ENCODE measurements around the gene HOATZ. TPM values are rescaled to one million over a fixed set of nuclear protein-coding genes. Genes with fewer than 3 reads are reported as not detected.

HOATZ gene
- total and polyA plus RNA-seq, 2 of the 13 experiments (the other 11 are each of a cell fraction or from before 2014, with no cell fraction given) = not detected

- ATAC-seq (no peak), FAIRE-seq (no peak), DNase-seq (ENCODE audit: low spot score) (no peak)
- no TSS peak for BruUV-seq (replicated peaks)
- Histone ChIP-seq H4K20me1 (ENCODE audit: insufficient read depth, low read length) (no peaks in the 10 kb centered on the region), H3K9me3 (ENCODE audit: low read length) (no peaks in the 10 kb centered on the region), H3K27ac (ENCODE audit: extremely low read length, insufficient read depth, low read length) (no peak overlapping the region), H3K79me2 (ENCODE audit: insufficient read depth, low read length) (no peaks in the 10 kb centered on the region), H3K36me3 (replicated peaks in 1 of 2; ENCODE audit: control insufficient read depth in 1 of 2, insufficient read depth in 2 of 2, low read length in 2 of 2) (no peaks in the 10 kb centered on the region), H3K9ac (ENCODE audit: insufficient read depth, low read depth, low read length) (no peak overlapping the region), H3K27me3 (ENCODE audit: control insufficient read depth in 1 of 2, insufficient read depth in 2 of 2, low read length in 2 of 2) (peaks cover 0 to 9% of the 10 kb centered on the region in 2 experiments; a peak in 1 of 5 replicates), H3K4me2 (ENCODE audit: low read depth, low read length) (no peak overlapping the region), H3K4me1 (ENCODE audit: insufficient read depth, low read length) (no peaks in the 10 kb centered on the region), H2AFZ (ENCODE audit: low read length) (no peak overlapping the region), H3K4me3 (replicated peaks in 1 of 3; ENCODE audit: insufficient read depth in 1 of 3, low read depth in 2 of 3, low read length in 3 of 3) (no peak overlapping the region)
- in situ Hi-C loops (cut with HindIII; ENCODE audit: extremely low pct_ligation_motif_present, low pct_unique_long_range_greater_than_20kb) = no loop called here
- intact Hi-C loops (cut with micrococcal nuclease; ENCODE audit: unreplicated experiment) = no loop called here
- POLR2A ChIA-PET = no interaction called here
- CTCF ChIA-PET (ENCODE audit: low intra/inter-chr PET ratio, low total read pairs) = no interaction called here
- WGBS (ENCODE audit: low lambda C conversion rate) = 0% methylated on average over 2 of the region's 2 CpGs
- TF ChIP-seq SMAD9 (CRISPR knock-in tag; IDR thresholded peaks at IDR 0.05) = no peak
- TF ChIP-seq ZBTB40 (IDR thresholded peaks at IDR 0.05) = no peak
- TF ChIP-seq ZBTB40 (CRISPR knock-in tag; IDR thresholded peaks at IDR 0.05) = no peak
- no peak for TF ChIP-seq ZNF790 (CRISPR knock-in tag; IDR thresholded peaks at IDR 0.05; ENCODE audit: borderline replicate concordance)
- TF ChIP-seq JUNB (CRISPR knock-in tag; IDR thresholded peaks at IDR 0.05; ENCODE audit: borderline replicate concordance) = no peak
- no peak for TF ChIP-seq ZNF652 (CRISPR knock-in tag; IDR thresholded peaks at IDR 0.05; ENCODE audit: borderline replicate concordance, low read depth)
- TF ChIP-seq LCORL (IDR thresholded peaks at IDR 0.05) = no peak
- no peak for TF ChIP-seq LCORL (CRISPR knock-in tag; IDR thresholded peaks at IDR 0.05)
- no peak for TF ChIP-seq GATAD2A (CRISPR knock-in tag; IDR thresholded peaks at IDR 0.05)
- TF ChIP-seq ZNF138 (CRISPR knock-in tag; IDR thresholded peaks at IDR 0.05; ENCODE audit: low read depth) = no peak
- no peak for TF ChIP-seq KLF16 (CRISPR knock-in tag; IDR thresholded peaks at IDR 0.05)
- no peak for TF ChIP-seq GATA4 (IDR thresholded peaks at IDR 0.05; ENCODE audit: borderline replicate concordance, low read depth)
- no peak for TF ChIP-seq ZNF747 (CRISPR knock-in tag; IDR thresholded peaks at IDR 0.05; ENCODE audit: borderline replicate concordance)
- TF ChIP-seq ZZZ3 (CRISPR knock-in tag; IDR thresholded peaks at IDR 0.05; ENCODE audit: borderline replicate concordance) = no peak
- no peak for TF ChIP-seq E2F5 (CRISPR knock-in tag; conservative IDR thresholded peaks at IDR 0.05)
- no peak for TF ChIP-seq ZNF607 (CRISPR knock-in tag; IDR thresholded peaks at IDR 0.05; ENCODE audit: borderline replicate concordance)
Observed at GRCh38 chr11:111477898-111478297, 36.7 kb upstream of the HOATZ start.
